Measurements from ENCODE around the gene IMPDH1. TPM values are rescaled to one million over a fixed set of nuclear protein-coding genes. Genes with fewer than 3 reads are reported as not detected.

IMPDH1 gene
- 35.1 and 38.3 TPM in 2 replicates for total RNA-seq

GRCh38 chr7:128409596-128410450 is at the start of gene IMPDH1:
TSS of gene IMPDH1 (minus strand) at chr7:128409982. CDS start at chr7:128409901, 81 bp downstream.

GRCh38 chr7:128455543-128456254 is 45.9 kb upstream of the IMPDH1 start, which contains the start of gene HILPDA:
TSS of gene HILPDA (plus strand) at chr7:128455878. CDS start at chr7:128457269, 1,391 bp downstream.

GRCh38 chr7:128361411-128362379 is 48.1 kb downstream of the IMPDH1 start, which contains the start of gene PRRT4:
TSS of gene PRRT4 (minus strand) at chr7:128361690.

GRCh38 chr7:128343554-128344430 is 66.0 kb downstream of the IMPDH1 start, which contains the start of gene RBM28:
TSS of gene RBM28 (minus strand) at chr7:128343908. CDS start at chr7:128343793, 115 bp downstream.

Other genes with a start within 250 kb of the IMPDH1 start
- not detected in 2 replicates for gene LEP, start 168.7 kb downstream of the IMPDH1 start, total RNA-seq
- gene RBM28, start 66.1 kb downstream of the IMPDH1 start, total RNA-seq: 17.6 and 18.2 TPM in 2 replicates
- under 0.01 and 0.06 TPM in 2 replicates for gene PRRT4, start 48.3 kb downstream of the IMPDH1 start, total RNA-seq
- 8.5 and 9.1 TPM in 2 replicates for gene HILPDA, start 45.9 kb upstream of the IMPDH1 start, total RNA-seq
- 34.7 and 37.9 TPM in 2 replicates for gene METTL2B, start 66.8 kb upstream of the IMPDH1 start, total RNA-seq